Nephron progenitor cell (in vitro differentiated cells): Measurements from ENCODE around the gene SUSD1.

Experiments used
- DNase-seq: peaks from one replicate; pipeline ENCODE4 v3.0.0; 2021
- H3K27ac Mint-ChIP-seq: 2 replicates; pipeline ENCODE4 v1.8.0; 2021; ENCODE audit warnings: mild to moderate bottlenecking, moderate library complexity, mixed read lengths
- H3K27me3 Mint-ChIP-seq: 2 replicates; pipeline ENCODE4 v1.8.0; 2021; ENCODE audit warnings: mild to moderate bottlenecking, low read depth, mixed read lengths; ENCODE audit not compliant: poor library complexity
- H3K36me3 Mint-ChIP-seq: 2 replicates; pipeline ENCODE4 v1.8.0; 2021; ENCODE audit warnings: low read depth, mixed read lengths
- H3K4me1 Mint-ChIP-seq: 2 replicates; pipeline ENCODE4 v1.8.0; 2021; ENCODE audit warnings: mixed read lengths
- H3K4me3 Mint-ChIP-seq: 2 replicates; pipeline ENCODE4 v1.8.0; 2021; ENCODE audit warnings: mild to moderate bottlenecking, moderate library complexity, mixed read lengths
- H3K9me3 Mint-ChIP-seq: 2 replicates; pipeline ENCODE4 v1.8.0; 2021; ENCODE audit warnings: mild to moderate bottlenecking, moderate library complexity, mixed read lengths
- CTCF ChIP-seq: fragments of 200-600 bp; sonication (generic); IDR thresholded peaks from 2 replicates; pipeline ENCODE4 v1.5.0; 2021; ENCODE audit warnings: antibody characterized with exemption

The SUSD1 gene

DNA sequence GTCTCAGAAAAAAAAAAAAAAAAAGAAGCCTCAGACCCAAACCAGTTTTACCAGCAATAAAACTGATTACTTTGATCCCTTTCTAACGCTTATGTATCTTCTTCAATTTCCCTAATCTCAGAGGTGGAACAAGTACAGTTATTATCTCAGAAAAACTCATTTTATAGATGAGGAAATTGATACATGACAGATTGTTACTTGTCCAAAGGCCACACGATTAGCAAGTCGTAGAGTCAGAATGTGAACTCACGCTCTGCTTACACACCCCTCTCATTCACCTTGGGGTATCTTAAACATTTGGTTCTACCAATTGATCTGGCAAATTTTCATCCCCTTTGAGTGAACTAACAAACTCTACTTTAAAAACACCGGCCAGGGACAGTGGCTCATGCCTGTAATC is 110.2 kb downstream of the SUSD1 start:
- H3K9me3 Mint-ChIP-seq = peaks cover 3% of the 10 kb centered on the region
- no peak overlapping the region for H3K27ac Mint-ChIP-seq
- H3K36me3 Mint-ChIP-seq = peaks cover 40% of the 10 kb centered on the region
- no peak for TF ChIP-seq CTCF
- peaks cover 18% of the 10 kb centered on the region for H3K4me1 Mint-ChIP-seq
- no peaks in the 10 kb centered on the region for H3K27me3 Mint-ChIP-seq
- no peak overlapping the region for H3K4me3 Mint-ChIP-seq
- DNase-seq = no peak

GRCh38 chr9:112063586-112063985 is 111.5 kb downstream of the SUSD1 start:
- Mint-ChIP-seq H3K36me3 (peaks cover 39% of the 10 kb centered on the region), H3K27me3 (no peaks in the 10 kb centered on the region), H3K9me3 (peaks cover 3% of the 10 kb centered on the region), H3K4me1 (peaks cover 12% of the 10 kb centered on the region), H3K4me3 (no peak overlapping the region), H3K27ac (no peak overlapping the region)
- no peak for TF ChIP-seq CTCF
- no peak for DNase-seq

DNA sequence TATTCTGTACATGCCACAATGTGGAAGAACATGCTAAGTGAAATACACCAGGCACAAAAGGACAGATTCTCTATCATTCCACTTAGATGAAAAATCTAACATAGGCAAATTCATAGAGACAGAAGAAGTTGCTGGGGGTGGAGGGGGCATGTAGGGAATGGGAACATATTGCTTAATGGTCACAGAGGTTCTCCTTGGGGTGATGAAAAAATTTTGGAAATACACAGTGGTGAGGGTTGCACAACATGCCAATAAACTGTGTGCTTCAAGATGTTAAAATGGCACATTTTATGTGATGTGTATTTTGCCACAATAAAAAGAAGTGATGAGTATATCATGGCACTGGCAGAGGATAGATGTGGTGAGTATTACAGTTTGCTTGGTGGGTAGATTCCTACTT is 111.9 kb downstream of the SUSD1 start:
- Mint-ChIP-seq H3K36me3 (peaks cover 41% of the 10 kb centered on the region), H3K9me3 (peaks cover 3% of the 10 kb centered on the region), H3K4me3 (no peak overlapping the region), H3K27me3 (no peaks in the 10 kb centered on the region), H3K4me1 (peaks cover 12% of the 10 kb centered on the region), H3K27ac (no peak overlapping the region)
- no peak for TF ChIP-seq CTCF
- no peak for DNase-seq

- DNase-seq = no peak
- peaks cover 3% of the 10 kb centered on the region for H3K9me3 Mint-ChIP-seq
- H3K36me3 Mint-ChIP-seq = peaks cover 57% of the 10 kb centered on the region
- TF ChIP-seq CTCF = no peak
- no peak overlapping the region for H3K27ac Mint-ChIP-seq
- no peaks in the 10 kb centered on the region for H3K27me3 Mint-ChIP-seq
- peaks cover 9% of the 10 kb centered on the region for H3K4me1 Mint-ChIP-seq
- H3K4me3 Mint-ChIP-seq = no peak overlapping the region
Measured at GRCh38 chr9:112061152-112061740, 113.9 kb downstream of the SUSD1 start.

GRCh38 chr9:112059966-112060320 is 115.2 kb downstream of the SUSD1 start:
- Mint-ChIP-seq H3K4me1 (no peaks in the 10 kb centered on the region), H3K36me3 (peaks cover 63% of the 10 kb centered on the region), H3K4me3 (no peak overlapping the region), H3K9me3 (peaks cover 2% of the 10 kb centered on the region), H3K27me3 (no peaks in the 10 kb centered on the region), H3K27ac (no peak overlapping the region)
- TF ChIP-seq CTCF = no peak
- no peak for DNase-seq

DNA sequence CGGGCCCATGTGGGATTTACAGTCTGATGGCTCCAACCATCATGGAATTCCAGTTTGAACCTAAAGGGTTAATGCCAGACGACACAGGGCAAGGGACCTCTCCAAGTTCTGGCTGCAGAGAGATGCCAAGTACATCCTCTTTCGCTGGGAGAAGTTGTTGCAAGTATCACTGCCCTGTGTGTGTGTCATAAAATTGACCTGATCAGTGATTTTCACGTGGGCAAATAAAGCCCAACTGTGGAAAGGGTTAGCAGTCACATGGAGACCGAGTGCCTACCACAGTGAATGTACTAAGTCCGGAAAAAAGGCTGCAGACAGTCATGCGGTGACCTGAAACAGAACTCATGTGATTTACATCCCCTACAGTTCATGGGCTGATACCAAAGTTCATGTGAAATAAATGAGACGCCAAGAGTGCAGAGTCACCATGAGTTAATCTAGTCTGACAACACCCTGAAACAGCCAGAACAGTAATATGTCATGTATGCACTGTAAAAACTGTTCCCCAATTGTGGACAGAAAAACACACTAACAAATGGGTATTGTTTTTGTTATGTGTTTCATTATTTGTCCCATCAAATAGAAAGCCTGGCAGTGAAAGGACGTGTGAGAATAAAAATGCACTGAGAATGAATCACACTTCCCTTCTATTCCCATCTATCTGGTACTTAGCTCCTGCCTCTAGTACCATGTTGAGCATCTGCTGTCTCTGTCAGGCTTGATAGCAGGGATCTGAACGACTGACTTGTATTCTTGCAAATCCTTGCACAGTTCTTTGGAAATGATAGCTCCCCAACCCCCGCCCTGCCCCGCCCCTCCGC is 115.7 kb downstream of the SUSD1 start:
- Mint-ChIP-seq H3K36me3 (peaks cover 66% of the 10 kb centered on the region), H3K27ac (no peak overlapping the region), H3K27me3 (no peaks in the 10 kb centered on the region), H3K4me1 (no peaks in the 10 kb centered on the region), H3K9me3 (no peaks in the 10 kb centered on the region), H3K4me3 (no peak overlapping the region)
- no peak for DNase-seq
- no peak for TF ChIP-seq CTCF
